ENCODE results near the gene RPS6KB2.

RPS6KB2 gene

DNA sequence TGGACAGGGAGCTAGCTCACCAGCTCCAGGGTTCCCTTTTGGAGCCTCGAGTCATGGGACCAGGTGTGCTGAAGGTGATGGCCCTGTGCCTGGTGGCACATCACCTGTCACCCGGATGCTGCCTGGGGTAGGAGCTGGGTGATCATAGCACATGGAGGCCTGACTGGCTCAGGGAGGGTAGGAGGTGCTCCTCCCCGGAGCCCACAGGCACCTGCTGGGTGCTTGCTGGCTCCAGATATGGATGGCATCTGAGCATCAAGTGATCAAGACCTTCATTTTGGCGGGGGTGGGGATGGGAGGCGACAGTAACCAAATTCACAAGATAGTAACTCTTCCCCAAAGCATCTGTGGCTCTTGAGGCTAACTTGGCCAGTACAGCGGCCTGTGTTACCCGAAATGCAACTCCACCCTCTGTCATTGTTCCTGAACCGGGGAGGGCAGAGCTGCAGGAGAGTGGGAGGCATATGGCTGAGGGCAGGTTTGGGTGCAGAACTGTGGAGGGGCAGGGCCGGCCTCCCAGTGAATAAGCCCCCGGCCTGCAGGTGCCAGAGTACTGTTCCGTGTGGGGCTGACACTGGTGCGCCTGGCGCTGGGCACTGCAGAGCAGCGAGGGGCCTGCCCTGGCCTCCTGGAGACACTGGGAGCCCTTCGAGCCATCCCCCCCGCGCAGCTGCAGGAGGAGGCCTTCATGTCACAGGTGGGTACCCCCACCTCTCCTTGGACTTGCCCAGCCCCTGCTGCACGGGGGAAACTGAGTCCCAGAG is 19.7 kb upstream of the RPS6KB2 start:
- no peak for DNase-seq (ENCODE audit: low read depth)

DNA sequence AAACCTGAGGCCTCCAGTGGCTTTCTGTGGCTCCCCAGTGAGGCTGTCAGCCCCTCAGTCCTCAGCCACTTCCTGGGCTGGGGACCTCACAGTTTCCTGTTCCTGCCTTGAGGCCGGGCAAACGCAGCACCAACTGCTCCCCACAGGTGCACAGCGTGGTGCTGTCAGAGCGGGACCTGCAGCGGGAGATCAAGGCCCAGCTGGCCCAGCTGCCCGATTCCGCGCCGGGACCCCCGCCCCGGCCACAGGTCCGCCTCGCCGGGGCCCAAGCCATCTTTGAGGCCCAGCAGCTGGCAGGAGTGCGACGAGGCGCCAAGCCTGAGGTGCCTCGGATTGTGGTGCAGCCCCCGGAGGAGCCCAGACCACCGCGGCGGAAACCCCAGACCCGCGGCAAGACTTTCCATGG is 19.0 kb upstream of the RPS6KB2 start:
- TF ChIP-seq, protein P1, sequence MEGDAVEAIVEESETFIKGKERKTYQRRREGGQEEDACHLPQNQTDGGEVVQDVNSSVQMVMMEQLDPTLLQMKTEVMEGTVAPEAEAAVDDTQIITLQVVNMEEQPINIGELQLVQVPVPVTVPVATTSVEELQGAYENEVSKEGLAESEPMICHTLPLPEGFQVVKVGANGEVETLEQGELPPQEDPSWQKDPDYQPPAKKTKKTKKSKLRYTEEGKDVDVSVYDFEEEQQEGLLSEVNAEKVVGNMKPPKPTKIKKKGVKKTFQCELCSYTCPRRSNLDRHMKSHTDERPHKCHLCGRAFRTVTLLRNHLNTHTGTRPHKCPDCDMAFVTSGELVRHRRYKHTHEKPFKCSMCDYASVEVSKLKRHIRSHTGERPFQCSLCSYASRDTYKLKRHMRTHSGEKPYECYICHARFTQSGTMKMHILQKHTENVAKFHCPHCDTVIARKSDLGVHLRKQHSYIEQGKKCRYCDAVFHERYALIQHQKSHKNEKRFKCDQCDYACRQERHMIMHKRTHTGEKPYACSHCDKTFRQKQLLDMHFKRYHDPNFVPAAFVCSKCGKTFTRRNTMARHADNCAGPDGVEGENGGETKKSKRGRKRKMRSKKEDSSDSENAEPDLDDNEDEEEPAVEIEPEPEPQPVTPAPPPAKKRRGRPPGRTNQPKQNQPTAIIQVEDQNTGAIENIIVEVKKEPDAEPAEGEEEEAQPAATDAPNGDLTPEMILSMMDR (conservative IDR thresholded peaks at IDR 0.05; ENCODE audit: low read length), result no peak
- H3K4me3 ChIP-seq (ENCODE audit: low read length), result no peak overlapping the region
- no peak for DNase-seq (ENCODE audit: low read depth)

More for the DNA sequence above, 19.7 kb upstream of the RPS6KB2 start:
- H3K4me3 ChIP-seq (ENCODE audit: low read length), result no peak overlapping the region
- TF ChIP-seq, protein P1 (conservative IDR thresholded peaks at IDR 0.05; ENCODE audit: low read length), result no peak

DNA sequence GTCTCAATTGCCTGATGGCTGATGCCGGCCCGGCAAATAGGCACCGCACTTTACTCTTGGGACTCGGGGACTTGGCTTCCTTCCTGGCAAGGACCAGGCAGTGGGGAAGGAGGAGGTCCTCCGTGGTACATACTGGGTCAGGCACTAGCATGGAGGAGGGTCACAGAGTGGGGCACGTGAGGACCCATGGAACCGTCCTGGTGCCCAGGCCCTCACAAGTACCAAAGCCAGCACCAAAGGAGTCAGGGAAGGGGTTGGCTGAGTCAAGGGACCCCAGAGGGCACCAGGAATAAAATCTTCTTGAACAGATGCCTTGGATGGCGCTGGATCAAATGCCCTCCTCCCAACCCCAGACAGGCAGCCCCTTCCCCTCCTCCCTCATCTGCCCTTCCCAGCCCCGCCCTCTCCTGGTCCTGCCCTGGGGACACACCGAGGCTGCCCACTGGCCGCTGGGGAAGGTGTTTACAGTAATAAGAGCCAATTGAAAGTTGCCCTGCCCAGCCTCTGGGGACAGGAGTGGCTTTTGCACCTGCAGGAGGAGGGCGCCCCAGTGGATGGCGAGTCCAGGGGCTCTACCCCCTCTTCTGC is 18.4 kb upstream of the RPS6KB2 start:
- H3K4me3 ChIP-seq (ENCODE audit: low read length), result no peak overlapping the region
- TF ChIP-seq, protein P1 (conservative IDR thresholded peaks at IDR 0.05; ENCODE audit: low read length), result no peak
- no peak for DNase-seq (ENCODE audit: low read depth)

DNA sequence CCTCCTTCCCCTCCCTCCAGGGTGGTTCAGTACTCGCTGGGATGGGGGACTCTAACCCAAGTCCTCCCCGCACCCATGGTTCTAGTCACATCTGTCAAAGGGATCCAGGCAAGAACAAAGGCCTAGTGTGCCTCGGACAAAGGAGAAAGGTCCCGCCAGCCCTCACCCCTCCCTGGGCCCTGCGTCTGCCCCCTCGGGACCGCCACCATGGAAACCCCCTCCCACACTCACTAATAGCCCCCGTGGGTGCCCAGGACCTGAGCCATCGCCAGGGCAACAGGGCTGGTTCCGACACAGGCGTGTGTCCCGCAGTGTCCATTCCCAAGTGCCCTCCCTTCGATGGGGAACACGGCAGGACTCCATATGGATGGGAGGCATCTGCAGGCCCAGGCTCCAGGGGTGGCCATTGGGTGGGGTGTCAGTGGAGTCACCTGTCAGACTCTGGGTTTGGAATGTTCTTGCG is 17.9 kb upstream of the RPS6KB2 start:
- TF ChIP-seq, protein P1 (conservative IDR thresholded peaks at IDR 0.05; ENCODE audit: low read length), result no peak
- no peak overlapping the region for H3K4me3 ChIP-seq (ENCODE audit: low read length)

DNA sequence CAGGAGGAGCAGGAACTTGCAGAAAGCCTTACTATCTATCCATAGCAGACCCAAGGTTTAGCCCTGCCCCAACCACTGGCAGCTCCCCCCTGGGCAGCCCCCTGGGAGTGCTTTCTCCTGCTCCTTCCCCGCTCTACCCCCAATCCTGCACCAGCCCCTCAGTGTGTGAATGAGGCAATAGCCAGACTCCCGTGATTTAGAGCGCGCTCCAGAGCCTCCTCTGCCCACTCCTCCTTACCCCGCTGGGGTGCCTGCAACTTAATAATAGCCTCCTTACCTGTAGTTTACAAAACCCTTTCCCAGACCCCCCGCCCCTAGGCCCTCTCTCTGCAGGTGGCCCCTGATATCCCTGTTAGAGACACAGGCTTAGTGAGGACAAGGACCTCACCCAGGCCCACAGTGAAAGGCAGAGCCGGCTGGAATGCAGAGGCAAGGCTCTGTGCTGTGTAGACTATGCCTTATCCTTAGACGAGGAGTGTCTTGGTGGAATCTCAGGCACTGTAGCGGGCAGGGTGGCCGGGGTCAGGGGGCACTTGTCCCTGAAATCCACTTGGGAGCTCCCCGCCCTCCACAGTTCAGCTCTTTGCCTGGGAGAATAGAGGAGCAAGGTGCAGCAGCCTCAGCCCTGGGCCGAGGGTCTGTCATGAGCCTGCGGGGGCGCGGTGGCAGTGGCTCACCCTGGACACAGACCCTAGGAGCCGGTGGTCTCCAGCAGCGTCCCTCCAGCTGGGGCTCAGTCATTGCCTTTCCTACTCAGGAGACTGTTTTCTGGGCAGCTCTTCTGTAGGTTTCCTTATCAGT is 17.1 kb upstream of the RPS6KB2 start:
- H3K4me3 ChIP-seq (ENCODE audit: low read length), result no peak overlapping the region
- TF ChIP-seq, protein P1 (conservative IDR thresholded peaks at IDR 0.05; ENCODE audit: low read length), result no peak
- DNase-seq (ENCODE audit: low read depth), result no peak

More for the DNA sequence above, 17.9 kb upstream of the RPS6KB2 start:
- no peak for DNase-seq (ENCODE audit: low read depth)

DNA sequence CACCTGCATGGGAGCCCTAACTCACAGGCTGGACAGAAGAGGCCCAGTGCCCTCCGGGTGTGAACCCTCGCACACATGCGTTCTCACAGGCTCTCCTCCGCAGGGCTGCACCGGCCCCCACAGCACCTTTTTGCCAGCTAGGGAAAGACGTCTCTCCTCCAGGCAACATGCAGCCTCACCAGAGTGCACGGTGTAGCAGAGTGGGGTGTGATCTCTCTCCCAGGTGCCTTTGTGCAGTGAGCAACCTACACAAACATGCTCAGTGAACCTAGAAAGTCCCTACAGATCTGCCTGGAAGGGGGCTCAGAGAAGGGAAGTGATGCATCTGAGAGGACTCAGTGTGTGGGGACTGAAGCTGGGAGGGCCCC is 16.5 kb upstream of the RPS6KB2 start:
- no peak for DNase-seq (ENCODE audit: low read depth)
- TF ChIP-seq, protein P1 (conservative IDR thresholded peaks at IDR 0.05; ENCODE audit: low read length), result no peak
- no peak overlapping the region for H3K4me3 ChIP-seq (ENCODE audit: low read length)
